GM12878 (cell line): ENCODE results near the gene BIVM. TPM values are rescaled to one million over a fixed set of nuclear protein-coding genes. Genes with fewer than 3 reads are reported as not detected.

Experiments used
- ATAC-seq: fragments of 200-7000 bp; cut with Tn5 transposase; 3 replicates; pipeline ENCODE4 v1.9.1; 2020; ENCODE audit warnings: mild to moderate bottlenecking, moderate library complexity
- BruUV-seq: library from RNA; stranded (reverse); fragments of 400-500 nt; replicated peaks from 2 replicates; lab custom pipeline; 2021; lab: Mats Ljungman, UMichigan
- CTCF ChIA-PET: fragments of 300-600 bp; sonication (Branson Sonifier 250); formaldehyde crosslinking; extraction: SDS; loops from one replicate; lab custom pipeline; 2021; ENCODE audit warnings: inconsistent platforms; lab: Yijun Ruan, JAX
- POLR2A ChIA-PET: fragments of 350-600 bp; formaldehyde crosslinking; extraction: SDS; loops from one replicate; lab custom pipeline; 2021; ENCODE audit warnings: inconsistent platforms; lab: Charles Lee
- RAD21 ChIA-PET: fragments of 300-600 bp; sonication (Branson Sonifier 250); formaldehyde crosslinking; loops from one replicate; lab custom pipeline; 2023; ENCODE audit warnings: antibody characterized with exemption; ENCODE audit not compliant: unreplicated experiment; lab: Charles Lee
- SMC1A ChIA-PET: fragments of 300-600 bp; sonication (Branson Sonifier 250); formaldehyde crosslinking; loops from one replicate; lab custom pipeline; 2023; ENCODE audit not compliant: unreplicated experiment, uncharacterized antibody; lab: Charles Lee
- DNase-seq: peaks from one replicate; pipeline ENCODE4 v3.0.0-alpha.2; 2011; ENCODE audit warnings: low read depth, low spot score
- FAIRE-seq: peaks from 3 replicates; lab custom pipeline; 2011; peaks lifted over from hg19 to GRCh38; lab: Jason Lieb, UNC
- H2AFZ ChIP-seq: 2 replicates; pipeline ENCODE4 v1.6.0; 2011; ENCODE audit warnings: low read depth, low read length, control low read depth; ENCODE audit not compliant: control insufficient read depth
- H3K27ac ChIP-seq: 2 replicates; pipeline ENCODE4 v1.5.1; 2011; ENCODE audit warnings: control low read depth; ENCODE audit not compliant: control insufficient read depth, insufficient read depth
- H3K27me3 ChIP-seq, 2 experiments: replicated peaks in 1 of 2; 2 replicates each; pipeline versions ENCODE4 v1.6.0 to v1.6.1; 2011; ENCODE audit warnings: low read length in 1 of 2; ENCODE audit not compliant: control insufficient read depth in 2 of 2, insufficient read depth in 2 of 2
- H3K36me3 ChIP-seq, 2 experiments: 2 replicates each; pipeline ENCODE4 v1.5.1; 2011; ENCODE audit warnings: low read length in 1 of 2; ENCODE audit not compliant: control insufficient read depth in 2 of 2, insufficient read depth in 2 of 2
- H3K4me1 ChIP-seq: 2 replicates; pipeline ENCODE4 v1.6.1; 2011; ENCODE audit warnings: mild to moderate bottlenecking, low read length, moderate library complexity, mixed read lengths; ENCODE audit not compliant: control insufficient read depth, insufficient read depth
- H3K4me2 ChIP-seq: 2 replicates; pipeline ENCODE4 v1.6.0; 2011; ENCODE audit warnings: control low read depth; ENCODE audit not compliant: control insufficient read depth, insufficient read depth
- H3K4me3 ChIP-seq: fragments of 200-600 bp; sonication (generic); 2 replicates; pipeline ENCODE4 v1.5.1; 2016
- H3K79me2 ChIP-seq: 2 replicates; pipeline ENCODE4 v1.6.0; 2011; ENCODE audit warnings: low read length; ENCODE audit not compliant: control insufficient read depth, insufficient read depth
- H3K9ac ChIP-seq: 2 replicates; pipeline ENCODE4 v1.8.0; 2011; ENCODE audit warnings: low read length, control low read depth, mixed read lengths; ENCODE audit not compliant: control insufficient read depth, insufficient read depth
- H3K9me3 ChIP-seq: replicated peaks from 3 replicates; pipeline ENCODE4 v1.5.1; 2011; ENCODE audit warnings: mild to moderate bottlenecking, low read length; ENCODE audit not compliant: control insufficient read depth, insufficient read depth
- H4K20me1 ChIP-seq: 2 replicates; pipeline ENCODE4 v1.6.0; 2011; ENCODE audit not compliant: control insufficient read depth, insufficient read depth
- CBFB ChIP-seq: IDR thresholded peaks from 2 replicates; pipeline ENCODE4 v1.6.1; 2016; ENCODE audit warnings: antibody characterized with exemption, low read depth
- EGR1 ChIP-seq, 2 experiments: IDR thresholded peaks; 1 replicate in 1 of 2; 2 replicates in 1 of 2; pipeline ENCODE4 v1.6.1; 2011 to 2012; ENCODE audit warnings: low read depth in 2 of 2, low read length in 2 of 2, borderline replicate concordance in 1 of 2, mild to moderate bottlenecking in 1 of 2, moderate library complexity in 1 of 2
- FOS ChIP-seq: IDR thresholded peaks from 3 replicates; pipeline ENCODE4 v1.6.1; 2011; ENCODE audit warnings: borderline replicate concordance; ENCODE audit not compliant: insufficient read length; ENCODE audit errors: extremely low read depth
- GATAD2B ChIP-seq: fragments of 450-650 bp; conservative IDR thresholded peaks from 2 replicates; pipeline ENCODE4 v1.6.1; 2017; ENCODE audit warnings: low read depth, mild to moderate bottlenecking, moderate library complexity
- NFIC ChIP-seq: IDR thresholded peaks from 2 replicates; pipeline ENCODE4 v1.6.1; 2012; ENCODE audit warnings: low read depth, mild to moderate bottlenecking, inconsistent platforms, low read length, moderate library complexity
- RAD51 ChIP-seq: fragments of 450-650 bp; IDR thresholded peaks from 2 replicates; pipeline ENCODE4 v1.6.1; 2016; ENCODE audit warnings: moderate library complexity, mild to moderate bottlenecking, inconsistent platforms
- RB1 ChIP-seq: fragments of 450-650 bp; formaldehyde crosslinking; IDR thresholded peaks from 2 replicates; pipeline ENCODE4 v1.6.1; 2017; ENCODE audit warnings: mild to moderate bottlenecking, borderline replicate concordance
- SREBF1 ChIP-seq: IDR thresholded peaks from 2 replicates; pipeline ENCODE4 v1.6.1; 2012; ENCODE audit warnings: mild to moderate bottlenecking, low read length
- SREBF2 ChIP-seq: IDR thresholded peaks from 2 replicates; pipeline ENCODE4 v1.6.1; 2012; ENCODE audit warnings: mild to moderate bottlenecking, low read length
- ZBED1 ChIP-seq: IDR thresholded peaks from 2 replicates; pipeline ENCODE4 v1.6.1; 2016; ENCODE audit warnings: borderline replicate concordance
- WGBS: methylation state at CpG from one replicate; pipeline ENCODE4 v1.1.6; 2016; ENCODE audit warnings: low lambda C conversion rate; ENCODE audit not compliant: insufficient replicate concordance, insufficient coverage; ENCODE audit errors: missing lambda C conversion rate; 5-methylcytosine and 5-hydroxymethylcytosine counted together
- in situ Hi-C: fragments of 300-500 bp; cut with MboI; formaldehyde crosslinking; loops from 9 replicates; pipeline ENCODE4 v1.14.3; 2018; ENCODE audit warnings: mixed read lengths
- intact Hi-C: fragments of 100-400 bp; cut with micrococcal nuclease; formaldehyde crosslinking; loops from one replicate; pipeline ENCODE4 v1.14.2; 2022; ENCODE audit not compliant: unreplicated experiment
- polyA plus RNA-seq, 11 experiments: library from polyadenylated mRNA; depleted of rRNA in 4 of 11; unstranded in 6 of 11; stranded (reverse) in 5 of 11; fragments of >200 nt; fragmentation: Nextera tagmentation in 4 of 11; fragmentation: Illumina TruSeq in 1 of 11; extraction: Ambion mirVana in 4 of 11; extraction: Trizol in 1 of 11; gene quantifications; 1 replicate in 1 of 11; 2 replicates in 10 of 11; pipeline versions ENCODE4 v1.2.1 to v1.2.3, GENCODE V29; 2011 to 2016; ENCODE audit warnings: inconsistent platforms in 2 of 11, missing spikeins in 2 of 11, low read depth in 1 of 11
- total RNA-seq, 4 experiments: library from RNA; depleted of rRNA in 3 of 4; stranded (reverse); fragments of >200 nt in 3 of 4; fragmentation: Illumina TruSeq in 1 of 4; extraction: Trizol in 1 of 4; gene quantifications; 2 replicates each; pipeline versions ENCODE4 v1.2.1 to v1.2.3, GENCODE V29; 2013 to 2021
- TF ChIP-seq, protein P1 (sequence below): fragments of 450-650 bp; IDR thresholded peaks from 2 replicates; pipeline ENCODE4 v1.6.1; 2018; ENCODE audit warnings: mild to moderate bottlenecking, low read depth, moderate library complexity; ENCODE audit not compliant: partially characterized antibody
- TF ChIP-seq, protein P2 (sequence below): fragments of 450-650 bp; IDR thresholded peaks from 2 replicates; pipeline ENCODE4 v1.6.1; 2017; ENCODE audit warnings: mild to moderate bottlenecking
- TF ChIP-seq, protein P3 (sequence below): IDR thresholded peaks from 2 replicates; pipeline ENCODE4 v1.6.1; 2011; ENCODE audit warnings: low read depth, mild to moderate bottlenecking, low read length, moderate library complexity, borderline replicate concordance; ENCODE audit errors: extremely low read depth
- TF ChIP-seq, protein P4 (sequence below): fragments of 450-650 bp; IDR thresholded peaks from 2 replicates; pipeline ENCODE4 v1.6.1; 2017; ENCODE audit warnings: borderline replicate concordance

Gene BIVM
- total and polyA plus RNA-seq, 10 of the 15 experiments (the other 5 are each of a cell fraction or from before 2014, with no cell fraction given): 3.4 to 20.1 (median 14.1) TPM

DNA sequence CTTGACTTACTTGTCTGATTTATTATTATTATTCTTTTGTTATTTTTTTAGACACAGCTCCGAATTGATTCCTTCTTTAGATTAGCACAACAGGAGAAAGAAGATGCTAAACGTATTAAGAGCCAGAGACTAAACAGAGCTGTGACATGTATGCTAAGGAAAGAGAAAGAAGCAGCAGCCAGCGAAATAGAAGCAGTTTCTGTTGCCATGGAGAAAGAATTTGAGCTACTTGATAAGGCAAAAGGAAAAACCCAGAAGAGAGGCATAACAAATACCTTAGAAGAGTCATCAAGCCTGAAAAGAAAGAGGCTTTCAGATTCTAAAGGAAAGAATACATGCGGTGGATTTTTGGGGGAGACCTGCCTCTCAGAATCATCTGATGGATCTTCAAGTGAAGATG lies 76.3 kb downstream of the BIVM start (continued):
- TF ChIP-seq, protein P1, sequence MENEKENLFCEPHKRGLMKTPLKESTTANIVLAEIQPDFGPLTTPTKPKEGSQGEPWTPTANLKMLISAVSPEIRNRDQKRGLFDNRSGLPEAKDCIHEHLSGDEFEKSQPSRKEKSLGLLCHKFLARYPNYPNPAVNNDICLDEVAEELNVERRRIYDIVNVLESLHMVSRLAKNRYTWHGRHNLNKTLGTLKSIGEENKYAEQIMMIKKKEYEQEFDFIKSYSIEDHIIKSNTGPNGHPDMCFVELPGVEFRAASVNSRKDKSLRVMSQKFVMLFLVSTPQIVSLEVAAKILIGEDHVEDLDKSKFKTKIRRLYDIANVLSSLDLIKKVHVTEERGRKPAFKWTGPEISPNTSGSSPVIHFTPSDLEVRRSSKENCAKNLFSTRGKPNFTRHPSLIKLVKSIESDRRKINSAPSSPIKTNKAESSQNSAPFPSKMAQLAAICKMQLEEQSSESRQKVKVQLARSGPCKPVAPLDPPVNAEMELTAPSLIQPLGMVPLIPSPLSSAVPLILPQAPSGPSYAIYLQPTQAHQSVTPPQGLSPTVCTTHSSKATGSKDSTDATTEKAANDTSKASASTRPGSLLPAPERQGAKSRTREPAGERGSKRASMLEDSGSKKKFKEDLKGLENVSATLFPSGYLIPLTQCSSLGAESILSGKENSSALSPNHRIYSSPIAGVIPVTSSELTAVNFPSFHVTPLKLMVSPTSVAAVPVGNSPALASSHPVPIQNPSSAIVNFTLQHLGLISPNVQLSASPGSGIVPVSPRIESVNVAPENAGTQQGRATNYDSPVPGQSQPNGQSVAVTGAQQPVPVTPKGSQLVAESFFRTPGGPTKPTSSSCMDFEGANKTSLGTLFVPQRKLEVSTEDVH: no peak
- TF ChIP-seq GATAD2B (no peak), CBFB (no peak)
- TF ChIP-seq, protein P2, sequence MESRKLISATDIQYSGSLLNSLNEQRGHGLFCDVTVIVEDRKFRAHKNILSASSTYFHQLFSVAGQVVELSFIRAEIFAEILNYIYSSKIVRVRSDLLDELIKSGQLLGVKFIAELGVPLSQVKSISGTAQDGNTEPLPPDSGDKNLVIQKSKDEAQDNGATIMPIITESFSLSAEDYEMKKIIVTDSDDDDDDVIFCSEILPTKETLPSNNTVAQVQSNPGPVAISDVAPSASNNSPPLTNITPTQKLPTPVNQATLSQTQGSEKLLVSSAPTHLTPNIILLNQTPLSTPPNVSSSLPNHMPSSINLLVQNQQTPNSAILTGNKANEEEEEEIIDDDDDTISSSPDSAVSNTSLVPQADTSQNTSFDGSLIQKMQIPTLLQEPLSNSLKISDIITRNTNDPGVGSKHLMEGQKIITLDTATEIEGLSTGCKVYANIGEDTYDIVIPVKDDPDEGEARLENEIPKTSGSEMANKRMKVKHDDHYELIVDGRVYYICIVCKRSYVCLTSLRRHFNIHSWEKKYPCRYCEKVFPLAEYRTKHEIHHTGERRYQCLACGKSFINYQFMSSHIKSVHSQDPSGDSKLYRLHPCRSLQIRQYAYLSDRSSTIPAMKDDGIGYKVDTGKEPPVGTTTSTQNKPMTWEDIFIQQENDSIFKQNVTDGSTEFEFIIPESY: no peak

DNA sequence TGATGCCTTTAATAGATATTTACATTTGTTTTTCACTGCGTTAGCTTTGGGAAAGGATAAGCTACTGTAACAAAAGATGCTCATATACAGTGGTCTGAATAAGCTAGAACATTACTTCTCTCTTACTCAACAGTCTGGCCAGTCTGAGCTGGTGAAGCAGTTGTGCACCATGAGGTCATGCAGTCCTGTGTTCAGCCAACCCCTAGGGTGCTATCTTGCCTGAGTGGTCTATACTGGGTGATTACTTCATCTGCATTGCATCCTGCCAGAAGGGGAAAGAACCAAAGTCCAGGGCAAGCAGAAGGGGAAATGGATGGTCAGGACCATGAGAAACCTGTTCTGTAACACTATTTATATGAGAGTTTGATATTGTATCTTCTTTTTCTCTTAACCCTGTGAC lies 78.4 kb downstream of the BIVM start:
- Histone ChIP-seq H3K9ac (no peak overlapping the region), H3K79me2 (no peaks in the 10 kb centered on the region), H3K4me3 (no peak overlapping the region), H3K4me1 (no peaks in the 10 kb centered on the region), H4K20me1 (no peaks in the 10 kb centered on the region), H3K9me3 (no peaks in the 10 kb centered on the region), H3K4me2 (no peak overlapping the region), H2AFZ (no peak overlapping the region), H3K27ac (no peak overlapping the region), H3K36me3 (peaks cover 2 to 3% of the 10 kb centered on the region in 2 experiments), H3K27me3 (no peaks in the 10 kb centered on the region)
- FAIRE-seq (no peak), DNase-seq (no peak), ATAC-seq (peak; percentile 25; the same call in 1 of the 3 replicates)
- BruUV-seq: no TSS peak
- ChIA-PET SMC1A (interaction anchor here (1.0 to 1.8 kb wide), 2 partner anchors 21 to 29 kb away, joined by 4 read pairs; no protein-coding TSS in a partner anchor), RAD21 (interaction anchor here (1.2 kb wide), 1 partner anchor 263 kb away, joined by 3 read pairs; no protein-coding TSS in a partner anchor), POLR2A (no interaction called here), CTCF (interaction anchor here (0.6 to 1.3 kb wide), 3 partner anchors 13 to 314 kb away, joined by 3 to 4 read pairs (median 3); no protein-coding TSS in a partner anchor)
- in situ Hi-C loops (no loop called here), intact Hi-C loops (no loop called here)
- TF ChIP-seq RAD51: no peak
- no peak for TF ChIP-seq FOS
- TF ChIP-seq EGR1 (IDR thresholded peaks at IDR 0.05; ENCODE audit: borderline replicate concordance in 1 of 2, low read depth in 2 of 2, low read length in 2 of 2): no peak
- no peak for TF ChIP-seq SREBF1
- TF ChIP-seq RB1: no peak
- TF ChIP-seq, protein P3, sequence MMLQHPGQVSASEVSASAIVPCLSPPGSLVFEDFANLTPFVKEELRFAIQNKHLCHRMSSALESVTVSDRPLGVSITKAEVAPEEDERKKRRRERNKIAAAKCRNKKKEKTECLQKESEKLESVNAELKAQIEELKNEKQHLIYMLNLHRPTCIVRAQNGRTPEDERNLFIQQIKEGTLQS: no peak
- TF ChIP-seq ZBED1: no peak
- TF ChIP-seq, protein P4, sequence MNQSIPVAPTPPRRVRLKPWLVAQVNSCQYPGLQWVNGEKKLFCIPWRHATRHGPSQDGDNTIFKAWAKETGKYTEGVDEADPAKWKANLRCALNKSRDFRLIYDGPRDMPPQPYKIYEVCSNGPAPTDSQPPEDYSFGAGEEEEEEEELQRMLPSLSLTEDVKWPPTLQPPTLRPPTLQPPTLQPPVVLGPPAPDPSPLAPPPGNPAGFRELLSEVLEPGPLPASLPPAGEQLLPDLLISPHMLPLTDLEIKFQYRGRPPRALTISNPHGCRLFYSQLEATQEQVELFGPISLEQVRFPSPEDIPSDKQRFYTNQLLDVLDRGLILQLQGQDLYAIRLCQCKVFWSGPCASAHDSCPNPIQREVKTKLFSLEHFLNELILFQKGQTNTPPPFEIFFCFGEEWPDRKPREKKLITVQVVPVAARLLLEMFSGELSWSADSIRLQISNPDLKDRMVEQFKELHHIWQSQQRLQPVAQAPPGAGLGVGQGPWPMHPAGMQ: no peak
- no peak for TF ChIP-seq NFIC
- TF ChIP-seq SREBF2: no peak
- 100% methylated on average over 1 of the region's 1 CpG for WGBS
